DMS53 (cell line): ENCODE data around the gene SRGAP2B.
"Not testable (repeated sequence)": the region's sequence is repeated elsewhere in the genome, so short reads cannot be mapped to it uniquely, and the experiment has no call there.

Experiments
- DNase-seq: peaks from one replicate; lab custom pipeline; 2025; lab: John Stamatoyannopoulos, UW

Gene SRGAP2B

DNA sequence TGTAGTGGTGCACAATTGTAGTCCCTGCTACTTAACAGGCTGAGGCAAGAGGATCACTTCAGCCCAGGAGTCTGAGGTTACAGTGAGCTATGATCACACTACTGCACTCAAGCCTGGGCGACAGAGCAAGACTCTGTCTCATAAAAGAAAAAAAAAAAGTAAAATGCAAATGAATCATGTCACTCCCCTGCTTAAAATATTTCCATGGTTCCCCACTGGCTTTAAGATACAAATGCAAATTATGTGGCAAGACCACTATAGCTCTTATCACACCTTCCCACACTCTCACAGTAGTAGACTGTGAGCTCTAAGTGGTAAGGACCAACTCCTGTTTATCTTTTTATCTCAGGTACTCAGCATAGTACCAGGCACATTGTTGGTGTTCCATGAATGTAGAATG, 53.6 kb downstream of the SRGAP2B start:
- DNase-seq, result not testable (repeated sequence)

DNA sequence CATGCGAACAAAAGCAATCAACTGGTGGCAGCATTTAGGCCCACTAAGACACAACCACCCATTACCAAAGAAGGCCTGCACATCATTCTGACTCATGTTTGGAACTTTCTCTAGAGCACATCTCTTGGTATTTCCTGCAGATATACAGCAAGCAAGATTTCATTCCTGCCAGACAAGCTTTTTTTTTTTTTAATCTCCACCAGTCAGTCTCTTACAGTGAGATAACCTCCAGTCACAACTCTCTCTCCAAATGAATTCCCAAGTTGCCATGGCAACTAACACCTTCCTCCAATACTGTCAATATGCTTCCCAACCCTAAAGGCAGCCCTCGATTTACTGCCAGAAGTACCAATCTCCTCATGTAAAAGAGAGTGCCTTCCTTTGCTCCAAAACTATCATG, 59.1 kb downstream of the SRGAP2B start:
- DNase-seq, result not testable (repeated sequence)

DNA sequence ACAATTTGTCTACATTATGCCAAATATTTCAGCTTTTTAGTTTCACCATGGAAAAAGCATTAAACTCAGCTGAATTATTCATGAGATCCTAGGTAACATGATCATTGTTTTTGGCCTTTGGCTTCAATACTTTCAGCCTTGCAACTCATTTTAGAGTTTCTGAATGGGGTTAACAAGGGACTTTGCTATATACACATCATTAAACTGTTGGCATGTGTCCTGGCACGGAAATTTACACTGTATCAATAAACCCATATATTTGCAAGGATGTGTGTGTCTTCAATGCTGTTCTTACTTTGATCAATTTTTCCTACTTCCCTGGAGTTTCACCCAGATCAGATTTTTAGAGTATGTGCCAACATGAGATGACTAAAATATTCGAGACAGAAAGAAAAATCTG, 61.6 kb downstream of the SRGAP2B start:
- DNase-seq, result not testable (repeated sequence)

DNA sequence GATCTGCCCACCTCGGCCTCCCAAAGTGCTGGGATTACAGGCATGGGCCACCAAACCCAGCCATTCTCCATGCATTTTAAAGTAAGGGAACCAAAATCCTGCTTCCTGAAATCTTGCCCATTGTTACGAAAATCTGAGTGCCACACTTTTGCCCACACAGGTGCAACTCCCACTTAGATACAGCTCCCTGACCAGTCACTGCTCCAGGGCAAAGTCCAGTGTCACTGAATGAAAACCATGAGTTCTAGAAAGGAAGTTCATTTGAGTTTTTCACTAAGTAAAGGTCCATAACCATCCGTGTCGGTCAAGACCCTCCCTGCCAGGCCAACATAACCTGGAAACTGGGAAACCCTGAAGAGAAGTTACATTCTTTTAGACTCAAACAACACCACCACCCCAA, 67.9 kb downstream of the SRGAP2B start:
- not testable (repeated sequence) for DNase-seq

DNA sequence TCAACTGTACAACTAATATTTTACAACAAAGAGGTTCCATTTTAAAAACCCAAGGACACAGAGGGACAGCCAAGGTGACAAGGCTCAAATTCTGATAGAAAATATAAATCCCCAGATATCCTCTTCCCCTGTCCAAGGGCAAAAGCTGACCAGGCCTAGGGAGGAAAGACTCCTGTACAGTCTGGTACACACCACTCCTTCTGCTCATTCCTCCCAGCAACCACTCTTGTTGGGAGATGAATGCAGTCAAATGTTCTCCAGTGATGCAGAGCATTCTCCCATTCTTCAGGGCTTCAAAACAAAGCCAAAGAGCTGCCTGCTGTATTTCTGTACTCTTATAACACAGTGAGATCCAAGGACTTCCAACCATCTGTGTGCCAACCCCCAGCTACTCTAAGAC, 69.8 kb downstream of the SRGAP2B start:
- not testable (repeated sequence) for DNase-seq

DNA sequence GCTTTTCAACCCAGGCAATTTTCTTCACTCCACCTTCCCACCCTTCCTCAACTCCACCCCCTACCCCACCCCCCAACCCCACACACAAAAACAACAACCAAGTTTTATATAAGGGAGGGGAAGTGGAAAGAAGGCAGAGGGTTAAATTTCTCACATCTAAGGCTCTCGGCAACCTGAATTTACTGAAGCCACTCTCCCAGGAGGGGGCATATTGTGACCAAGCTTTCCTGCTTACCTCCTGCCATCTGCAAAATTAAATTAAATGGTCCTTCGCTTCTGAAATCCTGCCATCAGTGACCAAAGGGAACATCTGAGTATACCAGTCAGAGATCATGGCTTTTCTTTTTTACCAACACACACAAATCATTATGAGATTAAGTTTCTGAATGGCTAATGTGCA, 72.9 kb downstream of the SRGAP2B start:
- DNase-seq, result not testable (repeated sequence)

DNA sequence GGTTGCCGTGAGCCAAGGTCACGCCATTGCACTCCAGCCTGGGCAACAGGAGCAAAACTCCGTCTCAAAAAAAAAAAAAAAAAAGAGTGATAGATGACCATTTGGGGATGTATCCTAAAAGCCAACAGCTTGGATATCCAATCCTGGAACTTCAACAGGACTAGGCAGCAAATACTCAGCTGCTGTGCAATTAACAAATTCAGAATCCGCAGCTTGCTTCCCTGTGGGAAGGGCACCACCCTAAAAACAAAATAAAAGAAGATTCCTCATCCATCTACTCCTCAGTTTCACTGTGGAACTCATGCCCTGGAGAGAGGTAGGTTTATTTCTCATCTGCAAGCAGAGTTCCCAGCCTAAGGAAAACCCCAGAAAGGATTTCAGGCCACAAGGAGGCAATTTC, 73.4 kb downstream of the SRGAP2B start:
- not testable (repeated sequence) for DNase-seq

DNA sequence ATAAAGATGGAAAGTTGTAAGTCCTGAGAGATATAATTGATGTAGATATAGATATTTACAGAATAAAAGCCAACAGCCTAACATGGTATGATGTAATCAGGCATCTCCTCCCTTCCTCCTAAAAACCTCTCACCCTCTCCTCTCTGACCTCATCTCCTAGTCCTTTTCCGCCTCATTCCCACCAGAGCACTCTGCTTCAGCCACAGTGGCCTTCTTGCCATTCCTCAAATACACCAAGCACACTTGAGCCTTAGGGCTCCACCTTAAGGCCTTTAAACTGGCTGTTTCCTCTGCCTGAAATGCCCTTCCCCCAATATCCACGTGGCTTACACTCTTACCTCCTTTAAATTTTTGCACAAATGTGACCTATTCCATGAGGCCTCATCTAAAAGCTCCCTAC, 75.4 kb downstream of the SRGAP2B start:
- not testable (repeated sequence) for DNase-seq

DNA sequence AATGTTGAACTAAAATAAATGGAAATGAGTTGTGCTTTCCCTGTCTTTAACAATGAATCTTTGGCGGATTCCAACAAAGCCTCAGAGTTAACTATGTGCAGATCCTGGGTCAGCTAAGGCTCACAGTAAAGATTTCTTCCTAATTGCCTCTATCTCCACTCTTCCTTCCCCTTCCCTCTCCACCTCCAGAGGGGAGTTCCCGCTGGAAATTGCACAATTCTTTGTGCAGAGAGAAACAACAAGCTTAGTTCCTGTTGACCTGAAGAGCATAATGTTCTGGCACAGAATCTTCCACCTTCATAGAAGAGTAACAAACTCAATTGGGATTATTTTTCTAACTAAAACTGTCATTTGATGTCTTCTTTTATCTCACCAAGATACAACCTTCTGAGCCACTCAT, 77.4 kb downstream of the SRGAP2B start:
- not testable (repeated sequence) for DNase-seq

DNA sequence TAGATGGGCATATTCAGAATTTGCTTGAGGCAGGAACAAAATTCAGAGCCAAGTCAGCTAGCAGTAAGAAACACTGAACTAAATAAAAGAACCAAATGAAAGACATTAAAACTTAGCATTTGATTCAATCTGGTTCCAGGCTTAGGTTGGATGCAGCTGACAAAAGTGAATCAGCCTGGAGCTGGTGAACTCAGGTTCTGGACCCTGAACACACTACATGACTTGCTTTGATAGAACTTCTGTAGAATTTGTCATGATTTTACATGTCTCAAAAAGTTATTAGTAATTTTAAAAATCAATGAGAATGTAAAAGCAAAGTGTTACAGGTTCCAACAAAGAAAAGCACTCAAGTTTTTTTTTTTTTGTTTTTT, 78.7 kb downstream of the SRGAP2B start:
- not testable (repeated sequence) for DNase-seq

DNA sequence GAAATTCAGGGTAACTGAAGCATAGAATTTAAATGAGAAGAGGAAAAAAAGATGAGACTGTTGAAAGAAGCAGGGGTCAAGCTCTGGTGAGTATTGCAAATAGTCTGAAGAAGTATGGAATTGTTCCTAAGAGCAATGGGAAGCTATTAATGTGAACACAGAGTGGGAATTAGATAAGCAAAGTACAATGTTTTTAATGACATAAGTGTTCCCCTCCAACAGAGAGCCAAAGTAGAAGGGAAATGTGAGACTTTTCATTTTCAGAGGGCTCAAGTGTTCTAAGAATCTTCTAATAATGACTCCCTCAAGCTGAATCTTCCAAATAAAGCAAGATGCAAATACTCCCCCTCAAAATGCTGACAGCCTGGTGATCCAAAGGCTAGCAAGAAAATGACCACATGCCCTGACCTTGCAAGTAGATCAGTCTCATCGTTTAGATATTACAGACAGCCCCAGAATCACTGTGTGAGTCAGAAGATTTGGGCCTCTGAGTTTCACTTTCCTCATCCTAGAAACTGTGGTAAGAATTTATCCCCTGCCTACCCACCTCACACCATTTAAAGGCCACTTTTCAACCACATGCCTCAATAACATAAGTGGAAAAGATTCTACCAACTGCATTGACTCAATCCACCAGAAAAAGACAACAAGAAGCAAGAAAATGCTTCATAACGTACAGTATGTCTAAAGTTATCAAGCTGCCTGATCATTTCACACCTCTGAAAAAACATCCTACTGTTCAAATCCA, 79.2 kb downstream of the SRGAP2B start:
- DNase-seq, result not testable (repeated sequence)

DNA sequence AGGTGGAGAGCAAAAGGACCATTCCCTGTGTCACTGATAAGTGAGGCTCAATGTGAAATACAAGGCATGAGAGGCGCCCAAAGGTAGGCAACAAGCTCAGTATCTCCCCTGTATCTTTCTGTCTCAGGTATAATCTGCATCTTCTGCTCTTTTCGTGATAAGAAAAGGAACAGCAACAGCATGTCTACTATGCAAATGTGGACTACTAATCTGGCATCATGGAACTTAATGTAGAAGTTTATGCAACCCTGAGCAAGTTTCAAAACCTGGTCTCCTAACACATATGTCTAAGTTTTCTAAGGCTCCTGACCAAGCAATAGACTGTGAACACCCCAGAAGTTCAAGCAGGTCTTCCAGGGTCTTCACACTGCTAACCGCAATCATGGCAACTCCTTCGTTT, 81.8 kb downstream of the SRGAP2B start:
- DNase-seq, result not testable (repeated sequence)

DNA sequence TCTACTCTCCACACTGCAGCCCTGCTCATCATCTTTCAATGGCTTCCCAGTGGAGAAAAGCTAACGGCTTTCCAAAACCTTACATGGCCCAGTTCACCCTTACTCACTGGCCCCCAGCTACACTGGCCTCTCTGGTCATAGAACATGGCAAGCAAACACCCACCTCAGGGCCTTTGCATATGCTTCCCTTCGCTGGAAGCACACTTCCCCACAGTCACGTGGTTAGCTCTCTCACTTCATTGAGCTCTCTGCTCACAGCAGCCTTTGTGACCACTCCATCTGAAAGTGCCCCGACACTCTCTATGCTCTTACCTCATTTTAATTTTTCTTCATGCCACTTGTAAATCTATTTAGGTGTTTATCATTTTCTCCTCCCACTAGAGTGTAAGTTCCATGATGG, 83.3 kb downstream of the SRGAP2B start:
- not testable (repeated sequence) for DNase-seq

DNA sequence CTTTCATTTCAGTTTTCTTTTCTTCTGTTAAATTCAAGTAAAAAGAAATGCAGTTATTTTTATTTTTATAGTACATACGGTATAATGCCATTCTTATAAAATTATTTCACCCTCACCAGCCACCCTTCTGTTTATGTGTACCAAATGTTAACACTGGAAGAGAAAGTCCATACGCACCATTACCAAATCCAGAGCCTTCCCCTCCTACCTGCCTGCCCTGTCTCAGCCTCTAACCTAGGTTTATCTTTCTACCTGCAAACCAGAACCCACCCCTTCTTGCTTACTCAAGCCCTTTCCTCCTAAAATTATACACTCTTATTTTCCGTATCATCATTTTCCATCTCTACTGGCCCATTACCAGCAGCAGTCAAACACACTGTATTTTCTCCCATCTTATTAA, 84.5 kb downstream of the SRGAP2B start:
- DNase-seq, result not testable (repeated sequence)

DNA sequence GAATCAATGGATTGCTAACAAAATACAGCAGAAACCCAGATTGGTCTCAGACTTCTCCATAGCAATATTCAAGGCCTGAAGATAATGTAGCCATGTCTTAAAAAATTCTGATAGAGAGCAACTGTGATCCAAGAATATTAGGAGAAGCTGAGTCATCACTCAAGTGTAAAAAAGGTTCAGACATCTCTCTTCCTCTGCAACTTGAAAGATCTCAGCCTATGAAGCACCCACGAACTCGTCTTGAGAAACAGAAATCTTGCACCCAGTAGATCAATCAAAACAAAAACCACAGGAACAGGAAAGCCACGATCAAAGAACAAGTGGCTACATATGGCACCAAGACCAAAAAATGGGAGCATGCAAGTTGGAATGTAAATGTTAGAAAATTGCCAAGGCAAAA, 85.2 kb downstream of the SRGAP2B start:
- DNase-seq, result not testable (repeated sequence)

DNA sequence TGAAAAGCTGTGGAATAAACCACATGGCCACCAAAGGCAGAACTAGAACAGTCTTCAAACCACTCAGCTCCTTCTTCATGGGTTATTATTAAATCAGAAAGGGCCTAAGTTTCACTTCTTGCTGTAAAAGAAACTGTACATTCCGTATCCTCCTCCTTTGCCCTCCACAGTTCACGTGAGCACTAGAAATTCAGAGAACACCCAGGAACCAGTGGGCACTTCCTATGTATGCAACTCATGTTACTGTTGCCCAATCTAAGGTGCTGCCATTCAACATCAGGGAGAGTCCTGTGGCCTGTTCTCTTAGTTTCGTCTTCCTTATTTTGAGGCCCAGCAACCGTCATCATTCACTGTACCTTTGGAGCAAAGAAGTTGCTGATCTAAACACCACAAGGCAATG, 86.7 kb downstream of the SRGAP2B start:
- not testable (repeated sequence) for DNase-seq

DNA sequence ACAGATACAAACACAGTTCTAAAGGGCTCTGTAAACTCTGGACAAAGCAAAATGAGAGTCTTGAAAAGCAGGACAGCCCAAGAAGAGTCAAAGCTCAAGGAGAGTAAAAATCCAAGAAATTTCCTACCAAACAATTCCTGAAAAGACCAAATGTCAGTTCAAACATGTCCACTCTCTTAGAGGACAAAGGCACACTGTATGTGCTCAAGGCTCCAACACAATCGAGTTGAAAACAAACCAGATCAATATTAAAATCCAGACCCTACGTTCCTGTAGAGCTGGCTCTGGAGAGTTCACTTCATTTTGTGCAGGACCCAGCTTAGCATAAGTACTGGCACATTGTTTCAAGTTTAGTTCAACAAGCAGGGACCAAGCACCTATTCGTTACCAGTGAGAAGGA, 90.0 kb downstream of the SRGAP2B start:
- DNase-seq, result not testable (repeated sequence)

DNA sequence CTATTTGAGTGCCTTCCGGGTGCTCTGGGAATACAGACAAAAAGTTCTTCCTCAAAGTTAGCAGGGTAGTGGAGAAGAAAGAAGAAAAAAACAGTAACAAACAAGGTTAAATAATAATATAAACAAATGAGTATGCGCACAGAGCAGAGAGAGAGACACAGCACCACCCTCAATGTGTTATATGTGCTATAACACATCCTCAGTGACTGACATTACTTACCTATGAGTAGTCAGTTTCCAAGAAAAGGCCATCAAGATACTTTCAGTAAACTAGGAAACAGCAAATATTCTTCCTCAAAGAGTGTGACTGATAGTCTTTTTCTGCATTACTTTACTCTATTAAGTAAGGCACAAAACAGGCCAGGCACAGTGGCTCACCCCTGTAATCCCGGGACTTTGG, 93.7 kb downstream of the SRGAP2B start:
- not testable (repeated sequence) for DNase-seq

DNA sequence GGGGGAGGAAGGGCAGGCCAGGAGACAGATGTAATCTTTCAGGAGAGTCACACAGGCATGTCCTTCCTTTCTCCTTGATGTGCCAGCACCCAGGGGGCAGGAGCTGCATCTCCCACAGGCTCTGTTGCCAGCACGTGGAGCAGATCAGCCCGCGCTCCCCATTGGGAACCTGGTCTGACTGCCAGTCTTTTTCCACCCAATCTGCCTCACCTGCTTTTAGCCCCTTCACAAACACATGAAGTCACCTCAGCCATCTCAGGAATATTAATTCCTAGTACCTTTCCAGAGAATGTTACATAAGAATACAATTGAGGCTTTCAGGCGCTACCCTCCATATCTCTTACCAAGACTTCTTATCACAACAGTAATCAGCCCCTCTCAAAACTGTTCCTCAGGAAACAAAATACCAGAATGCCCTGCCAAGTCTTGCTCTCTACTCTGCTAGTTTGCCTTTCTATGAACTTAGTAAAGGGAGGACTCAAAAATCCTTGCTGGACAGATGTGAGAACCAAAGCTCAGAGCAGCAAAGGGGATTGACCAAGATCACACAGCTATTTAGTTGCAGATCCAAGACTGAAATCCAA, 94.3 kb downstream of the SRGAP2B start:
- not testable (repeated sequence) for DNase-seq

DNA sequence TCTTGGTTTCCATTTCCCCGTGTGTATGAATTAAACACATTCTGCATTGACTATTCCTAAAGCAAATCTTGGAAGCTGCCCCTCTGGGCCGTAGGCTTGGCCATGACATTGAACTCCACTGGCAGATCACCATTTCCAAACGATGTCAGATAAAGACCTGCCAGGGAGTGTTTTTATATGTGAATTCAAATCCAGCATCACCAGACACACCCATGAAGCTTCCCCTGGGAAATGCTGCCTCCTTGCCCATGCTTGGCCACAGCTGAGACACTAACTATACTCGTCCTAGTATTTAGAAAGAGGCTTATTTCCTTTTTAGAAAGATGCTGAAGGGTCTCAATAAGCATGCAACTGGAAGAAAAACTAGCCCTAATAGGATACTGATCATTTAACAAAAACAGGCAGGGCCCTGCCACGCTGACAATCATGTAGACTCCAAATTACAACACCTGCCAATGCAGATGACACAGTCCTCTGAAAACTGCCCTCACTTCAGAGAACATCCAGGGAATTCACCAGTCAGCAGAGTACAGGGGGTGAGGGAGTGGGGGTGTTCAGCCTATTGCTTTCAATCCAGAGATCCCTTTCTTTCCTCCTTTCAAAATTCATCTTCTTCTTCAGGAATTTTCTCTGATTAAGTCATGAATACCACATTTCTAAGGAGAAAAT, 94.9 kb downstream of the SRGAP2B start:
- not testable (repeated sequence) for DNase-seq

DNA sequence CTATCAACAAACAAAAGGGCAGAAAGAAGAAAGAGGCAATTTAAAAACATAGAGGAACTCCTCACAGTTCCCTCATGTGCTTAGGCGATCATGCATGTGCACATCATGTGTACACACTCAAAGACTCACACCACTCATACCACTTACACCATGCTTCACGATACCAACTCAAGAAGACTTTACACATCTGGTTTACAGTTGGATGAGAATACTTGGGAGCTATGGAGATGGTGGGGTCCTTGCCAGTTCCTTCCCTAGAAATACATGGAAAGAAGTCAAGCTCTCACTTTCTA, 96.2 kb downstream of the SRGAP2B start:
- not testable (repeated sequence) for DNase-seq

DNA sequence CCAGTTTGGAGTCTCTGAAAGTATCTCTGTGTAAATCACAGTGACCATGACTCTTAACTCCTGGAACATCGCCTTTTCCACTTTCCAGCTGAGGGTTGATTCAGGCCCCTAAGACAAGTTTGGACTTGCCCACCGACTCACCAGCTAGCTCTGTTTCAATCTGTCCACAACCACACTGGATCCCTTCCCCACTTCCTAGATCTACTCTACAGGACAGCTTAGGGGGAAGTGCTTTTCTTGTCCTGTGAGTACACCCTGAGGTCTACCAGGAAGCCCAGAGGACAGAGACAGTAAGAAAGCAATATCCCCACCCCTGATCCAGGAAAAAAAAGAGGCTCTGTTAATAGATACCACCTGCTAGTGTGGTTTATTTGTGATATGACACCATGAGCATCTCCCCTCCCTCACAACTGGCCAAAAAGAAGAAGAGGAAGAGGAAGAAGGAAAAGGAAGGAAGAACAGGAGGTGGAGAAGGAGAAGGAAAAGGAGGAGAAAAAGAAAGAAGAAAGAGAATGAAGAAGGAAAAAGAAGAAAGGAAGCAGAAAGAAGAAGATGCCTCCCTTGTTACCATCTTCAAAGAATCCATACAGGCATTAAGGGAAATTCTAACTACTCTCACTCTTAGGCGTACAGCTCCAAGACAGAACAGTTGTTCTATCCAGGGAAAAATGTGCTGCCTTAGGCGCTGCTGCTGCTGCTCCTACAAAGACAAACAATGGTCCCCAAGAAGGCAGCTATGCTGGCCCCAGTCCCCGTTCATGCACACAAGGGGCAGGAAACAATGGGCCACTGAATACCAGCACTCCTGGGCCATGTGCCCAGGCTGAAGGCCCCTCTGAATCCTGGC, 96.8 kb downstream of the SRGAP2B start:
- DNase-seq, result not testable (repeated sequence)
